ENCODE measurements around the gene PLEKHB2. TPM values are rescaled to one million over a fixed set of nuclear protein-coding genes. Genes with fewer than 3 reads are reported as not detected.

PLEKHB2 gene
- total and polyA plus RNA-seq, 10 of the 15 experiments (the other 5 are each of a cell fraction or from before 2014, with no cell fraction given), result 12.3 to 55.6 (median 26.2) TPM

DNA sequence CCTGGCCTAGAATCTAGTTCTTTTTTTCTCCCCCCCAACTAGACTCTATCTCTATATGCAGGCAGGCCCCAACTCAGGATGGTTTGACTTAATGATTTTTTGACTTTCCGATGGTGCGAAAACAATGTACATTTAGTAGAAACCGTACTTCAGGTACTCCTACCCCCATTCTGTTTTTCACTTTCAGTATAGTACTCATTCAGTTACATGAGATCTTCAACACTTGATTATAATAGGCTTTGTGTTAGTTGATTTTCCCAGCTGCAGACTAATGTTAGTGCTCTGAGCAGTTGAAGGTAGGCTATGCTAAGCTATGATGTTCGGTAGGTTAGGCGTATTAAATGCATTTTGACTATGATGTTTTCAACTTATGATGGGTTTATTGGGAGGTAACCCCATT lies 37.7 kb downstream of the PLEKHB2 start:
- RAD21 ChIA-PET (ENCODE audit: unreplicated experiment), result no interaction called here
- TF ChIP-seq IKZF2 (IDR thresholded peaks at IDR 0.05), result no peak
- TF ChIP-seq SUPT20H (IDR thresholded peaks at IDR 0.05; ENCODE audit: borderline replicate concordance, control insufficient read depth, low read depth, low read length), result no peak
- no peak for TF ChIP-seq ZSCAN29 (IDR thresholded peaks at IDR 0.05)
- TF ChIP-seq, protein P1, sequence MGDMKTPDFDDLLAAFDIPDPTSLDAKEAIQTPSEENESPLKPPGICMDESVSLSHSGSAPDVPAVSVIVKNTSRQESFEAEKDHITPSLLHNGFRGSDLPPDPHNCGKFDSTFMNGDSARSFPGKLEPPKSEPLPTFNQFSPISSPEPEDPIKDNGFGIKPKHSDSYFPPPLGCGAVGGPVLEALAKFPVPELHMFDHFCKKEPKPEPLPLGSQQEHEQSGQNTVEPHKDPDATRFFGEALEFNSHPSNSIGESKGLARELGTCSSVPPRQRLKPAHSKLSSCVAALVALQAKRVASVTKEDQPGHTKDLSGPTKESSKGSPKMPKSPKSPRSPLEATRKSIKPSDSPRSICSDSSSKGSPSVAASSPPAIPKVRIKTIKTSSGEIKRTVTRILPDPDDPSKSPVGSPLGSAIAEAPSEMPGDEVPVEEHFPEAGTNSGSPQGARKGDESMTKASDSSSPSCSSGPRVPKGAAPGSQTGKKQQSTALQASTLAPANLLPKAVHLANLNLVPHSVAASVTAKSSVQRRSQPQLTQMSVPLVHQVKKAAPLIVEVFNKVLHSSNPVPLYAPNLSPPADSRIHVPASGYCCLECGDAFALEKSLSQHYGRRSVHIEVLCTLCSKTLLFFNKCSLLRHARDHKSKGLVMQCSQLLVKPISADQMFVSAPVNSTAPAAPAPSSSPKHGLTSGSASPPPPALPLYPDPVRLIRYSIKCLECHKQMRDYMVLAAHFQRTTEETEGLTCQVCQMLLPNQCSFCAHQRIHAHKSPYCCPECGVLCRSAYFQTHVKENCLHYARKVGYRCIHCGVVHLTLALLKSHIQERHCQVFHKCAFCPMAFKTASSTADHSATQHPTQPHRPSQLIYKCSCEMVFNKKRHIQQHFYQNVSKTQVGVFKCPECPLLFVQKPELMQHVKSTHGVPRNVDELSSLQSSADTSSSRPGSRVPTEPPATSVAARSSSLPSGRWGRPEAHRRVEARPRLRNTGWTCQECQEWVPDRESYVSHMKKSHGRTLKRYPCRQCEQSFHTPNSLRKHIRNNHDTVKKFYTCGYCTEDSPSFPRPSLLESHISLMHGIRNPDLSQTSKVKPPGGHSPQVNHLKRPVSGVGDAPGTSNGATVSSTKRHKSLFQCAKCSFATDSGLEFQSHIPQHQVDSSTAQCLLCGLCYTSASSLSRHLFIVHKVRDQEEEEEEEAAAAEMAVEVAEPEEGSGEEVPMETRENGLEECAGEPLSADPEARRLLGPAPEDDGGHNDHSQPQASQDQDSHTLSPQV (IDR thresholded peaks at IDR 0.05), result no peak
- TF ChIP-seq SREBF1 (IDR thresholded peaks at IDR 0.05; ENCODE audit: low read length), result no peak
- TF ChIP-seq SMARCA5 (IDR thresholded peaks at IDR 0.05), result no peak
- TF ChIP-seq DPF2 (IDR thresholded peaks at IDR 0.05), result no peak
- TF ChIP-seq, protein P2, sequence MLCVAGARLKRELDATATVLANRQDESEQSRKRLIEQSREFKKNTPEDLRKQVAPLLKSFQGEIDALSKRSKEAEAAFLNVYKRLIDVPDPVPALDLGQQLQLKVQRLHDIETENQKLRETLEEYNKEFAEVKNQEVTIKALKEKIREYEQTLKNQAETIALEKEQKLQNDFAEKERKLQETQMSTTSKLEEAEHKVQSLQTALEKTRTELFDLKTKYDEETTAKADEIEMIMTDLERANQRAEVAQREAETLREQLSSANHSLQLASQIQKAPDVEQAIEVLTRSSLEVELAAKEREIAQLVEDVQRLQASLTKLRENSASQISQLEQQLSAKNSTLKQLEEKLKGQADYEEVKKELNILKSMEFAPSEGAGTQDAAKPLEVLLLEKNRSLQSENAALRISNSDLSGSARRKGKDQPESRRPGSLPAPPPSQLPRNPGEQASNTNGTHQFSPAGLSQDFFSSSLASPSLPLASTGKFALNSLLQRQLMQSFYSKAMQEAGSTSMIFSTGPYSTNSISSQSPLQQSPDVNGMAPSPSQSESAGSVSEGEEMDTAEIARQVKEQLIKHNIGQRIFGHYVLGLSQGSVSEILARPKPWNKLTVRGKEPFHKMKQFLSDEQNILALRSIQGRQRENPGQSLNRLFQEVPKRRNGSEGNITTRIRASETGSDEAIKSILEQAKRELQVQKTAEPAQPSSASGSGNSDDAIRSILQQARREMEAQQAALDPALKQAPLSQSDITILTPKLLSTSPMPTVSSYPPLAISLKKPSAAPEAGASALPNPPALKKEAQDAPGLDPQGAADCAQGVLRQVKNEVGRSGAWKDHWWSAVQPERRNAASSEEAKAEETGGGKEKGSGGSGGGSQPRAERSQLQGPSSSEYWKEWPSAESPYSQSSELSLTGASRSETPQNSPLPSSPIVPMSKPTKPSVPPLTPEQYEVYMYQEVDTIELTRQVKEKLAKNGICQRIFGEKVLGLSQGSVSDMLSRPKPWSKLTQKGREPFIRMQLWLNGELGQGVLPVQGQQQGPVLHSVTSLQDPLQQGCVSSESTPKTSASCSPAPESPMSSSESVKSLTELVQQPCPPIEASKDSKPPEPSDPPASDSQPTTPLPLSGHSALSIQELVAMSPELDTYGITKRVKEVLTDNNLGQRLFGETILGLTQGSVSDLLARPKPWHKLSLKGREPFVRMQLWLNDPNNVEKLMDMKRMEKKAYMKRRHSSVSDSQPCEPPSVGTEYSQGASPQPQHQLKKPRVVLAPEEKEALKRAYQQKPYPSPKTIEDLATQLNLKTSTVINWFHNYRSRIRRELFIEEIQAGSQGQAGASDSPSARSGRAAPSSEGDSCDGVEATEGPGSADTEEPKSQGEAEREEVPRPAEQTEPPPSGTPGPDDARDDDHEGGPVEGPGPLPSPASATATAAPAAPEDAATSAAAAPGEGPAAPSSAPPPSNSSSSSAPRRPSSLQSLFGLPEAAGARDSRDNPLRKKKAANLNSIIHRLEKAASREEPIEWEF (IDR thresholded peaks at IDR 0.05; ENCODE audit: insufficient replicate concordance, low read depth, low read length), result no peak
- TF ChIP-seq MYB (IDR thresholded peaks at IDR 0.05; ENCODE audit: borderline replicate concordance, low read depth, low read length), result no peak
- TF ChIP-seq, protein P3, sequence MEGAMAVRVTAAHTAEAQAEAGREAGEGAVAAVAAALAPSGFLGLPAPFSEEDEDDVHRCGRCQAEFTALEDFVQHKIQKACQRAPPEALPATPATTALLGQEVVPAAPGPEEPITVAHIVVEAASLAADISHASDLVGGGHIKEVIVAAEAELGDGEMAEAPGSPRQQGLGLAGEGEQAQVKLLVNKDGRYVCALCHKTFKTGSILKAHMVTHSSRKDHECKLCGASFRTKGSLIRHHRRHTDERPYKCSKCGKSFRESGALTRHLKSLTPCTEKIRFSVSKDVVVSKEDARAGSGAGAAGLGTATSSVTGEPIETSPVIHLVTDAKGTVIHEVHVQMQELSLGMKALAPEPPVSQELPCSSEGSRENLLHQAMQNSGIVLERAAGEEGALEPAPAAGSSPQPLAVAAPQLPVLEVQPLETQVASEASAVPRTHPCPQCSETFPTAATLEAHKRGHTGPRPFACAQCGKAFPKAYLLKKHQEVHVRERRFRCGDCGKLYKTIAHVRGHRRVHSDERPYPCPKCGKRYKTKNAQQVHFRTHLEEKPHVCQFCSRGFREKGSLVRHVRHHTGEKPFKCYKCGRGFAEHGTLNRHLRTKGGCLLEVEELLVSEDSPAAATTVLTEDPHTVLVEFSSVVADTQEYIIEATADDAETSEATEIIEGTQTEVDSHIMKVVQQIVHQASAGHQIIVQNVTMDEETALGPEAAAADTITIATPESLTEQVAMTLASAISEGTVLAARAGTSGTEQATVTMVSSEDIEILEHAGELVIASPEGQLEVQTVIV (IDR thresholded peaks at IDR 0.05; ENCODE audit: borderline replicate concordance, partially characterized antibody), result no peak
- TF ChIP-seq POU2F2 (IDR thresholded peaks at IDR 0.05; ENCODE audit: borderline replicate concordance, low read depth, low read length), result no peak
- TF ChIP-seq CREB1 (IDR thresholded peaks at IDR 0.05; ENCODE audit: low read depth), result no peak
- TF ChIP-seq RBBP5 (conservative IDR thresholded peaks at IDR 0.05), result no peak
- no peak for TF ChIP-seq TCF7 (IDR thresholded peaks at IDR 0.05; ENCODE audit: borderline replicate concordance)
- TF ChIP-seq POLR2AphosphoS2 (IDR thresholded peaks at IDR 0.05; ENCODE audit: low read depth, low read length), result no peak
- SMC1A ChIA-PET (ENCODE audit: uncharacterized antibody, unreplicated experiment), result no interaction called here
- CTCF ChIA-PET, result no interaction called here
- Histone ChIP-seq H4K20me1 (ENCODE audit: control insufficient read depth, insufficient read depth) (no peaks in the 10 kb centered on the region), H3K4me3 (no peak overlapping the region), H2AFZ (ENCODE audit: control insufficient read depth, low read depth, low read length) (no peak overlapping the region), H3K4me2 (ENCODE audit: control insufficient read depth, insufficient read depth) (no peak overlapping the region), H3K9ac (ENCODE audit: control insufficient read depth, insufficient read depth, low read length) (no peak overlapping the region), H3K79me2 (ENCODE audit: control insufficient read depth, insufficient read depth, low read length) (no peaks in the 10 kb centered on the region), H3K36me3 (ENCODE audit: control insufficient read depth in 2 of 2, insufficient read depth in 2 of 2, low read length in 1 of 2) (peaks cover 17 to 49% of the 10 kb centered on the region in 2 experiments), H3K27me3 (replicated peaks in 1 of 2; ENCODE audit: control insufficient read depth in 2 of 2, insufficient read depth in 2 of 2, low read length in 1 of 2) (no peaks in the 10 kb centered on the region), H3K9me3 (replicated peaks; ENCODE audit: control insufficient read depth, insufficient read depth, low read length) (no peaks in the 10 kb centered on the region; the same call in 2 of the 3 replicates), H3K27ac (ENCODE audit: control insufficient read depth, insufficient read depth) (no peak overlapping the region), H3K4me1 (ENCODE audit: control insufficient read depth, insufficient read depth, low read length) (peaks cover 15% of the 10 kb centered on the region)
- BruUV-seq (replicated peaks), result no TSS peak
- DNase-seq (ENCODE audit: low read depth, low spot score) (no peak), ATAC-seq (no peak), FAIRE-seq (no peak)
- WGBS (ENCODE audit: insufficient coverage, insufficient replicate concordance, low lambda C conversion rate, missing lambda C conversion rate), result 98% methylated on average over 5 of the region's 5 CpGs
- intact Hi-C loops (cut with micrococcal nuclease; ENCODE audit: unreplicated experiment), result no loop called here
- in situ Hi-C loops (cut with MboI), result no loop called here
- POLR2A ChIA-PET, result no interaction called here

Measured in GM12878 (cell line).